HEK293 (cell line): ENCODE results near the gene SPC24.

ENCODE experiments used
- BCL11A ChIP-seq: fragments of 450-650 bp; formaldehyde crosslinking; IDR thresholded peaks from 2 replicates; pipeline ENCODE4 v1.5.1; 2016; ENCODE audit warnings: low read depth, missing biosample characterization, missing genetic modification characterization
- KLF16 ChIP-seq: fragments of 450-650 bp; formaldehyde crosslinking; IDR thresholded peaks from 2 replicates; pipeline ENCODE4 v1.5.1; 2017; ENCODE audit warnings: missing biosample characterization, missing genetic modification characterization
- KLF17 ChIP-seq: fragments of 450-650 bp; formaldehyde crosslinking; IDR thresholded peaks from 2 replicates; pipeline ENCODE4 v1.5.1; 2016; ENCODE audit warnings: missing biosample characterization, missing genetic modification characterization
- REPIN1 ChIP-seq: fragments of 450-650 bp; formaldehyde crosslinking; IDR thresholded peaks from 2 replicates; pipeline ENCODE4 v1.5.1; 2017; ENCODE audit warnings: missing biosample characterization, missing genetic modification characterization, low read depth
- SCRT2 ChIP-seq: fragments of 450-650 bp; formaldehyde crosslinking; IDR thresholded peaks from 2 replicates; pipeline ENCODE4 v1.5.1; 2016; ENCODE audit warnings: missing biosample characterization, missing genetic modification characterization
- SP7 ChIP-seq: fragments of 450-650 bp; formaldehyde crosslinking; IDR thresholded peaks from 2 replicates; pipeline ENCODE4 v1.5.1; 2016; ENCODE audit warnings: missing biosample characterization, missing genetic modification characterization
- ZBTB48 ChIP-seq: fragments of 450-650 bp; formaldehyde crosslinking; IDR thresholded peaks from 2 replicates; pipeline ENCODE4 v1.5.1; 2016; ENCODE audit warnings: missing biosample characterization, missing genetic modification characterization
- ZFHX2 ChIP-seq: fragments of 450-650 bp; formaldehyde crosslinking; conservative IDR thresholded peaks from 2 replicates; pipeline ENCODE4 v1.5.1; 2016; ENCODE audit warnings: missing biosample characterization, missing genetic modification characterization
- ZFP3 ChIP-seq: fragments of 450-650 bp; formaldehyde crosslinking; IDR thresholded peaks from 2 replicates; pipeline ENCODE4 v1.5.1; 2016; ENCODE audit warnings: low read depth, missing biosample characterization, missing genetic modification characterization
- ZNF140 ChIP-seq: fragments of 450-650 bp; formaldehyde crosslinking; IDR thresholded peaks from 2 replicates; pipeline ENCODE4 v1.5.1; 2016; ENCODE audit warnings: missing biosample characterization, missing genetic modification characterization
- ZNF266 ChIP-seq: fragments of 450-650 bp; formaldehyde crosslinking; IDR thresholded peaks from 2 replicates; pipeline ENCODE4 v1.5.1; 2016; ENCODE audit warnings: missing biosample characterization, missing genetic modification characterization, low read depth
- ZNF416 ChIP-seq: fragments of 450-650 bp; formaldehyde crosslinking; IDR thresholded peaks from 2 replicates; pipeline ENCODE4 v1.5.1; 2016; ENCODE audit warnings: missing biosample characterization, missing genetic modification characterization
- ZNF426 ChIP-seq: fragments of 450-650 bp; formaldehyde crosslinking; IDR thresholded peaks from 2 replicates; pipeline ENCODE4 v1.5.1; 2017; ENCODE audit warnings: missing biosample characterization, missing genetic modification characterization, mild to moderate bottlenecking, inconsistent platforms, moderate library complexity
- ZNF473 ChIP-seq: fragments of 450-650 bp; formaldehyde crosslinking; IDR thresholded peaks from 2 replicates; pipeline ENCODE4 v1.5.1; 2017; ENCODE audit warnings: missing biosample characterization, missing genetic modification characterization
- ZNF610 ChIP-seq: fragments of 450-650 bp; formaldehyde crosslinking; IDR thresholded peaks from 2 replicates; pipeline ENCODE4 v1.5.1; 2016; ENCODE audit warnings: missing biosample characterization, missing genetic modification characterization, borderline replicate concordance
- ZNF621 ChIP-seq: fragments of 450-650 bp; formaldehyde crosslinking; IDR thresholded peaks from 2 replicates; pipeline ENCODE4 v1.5.1; 2017; ENCODE audit warnings: missing biosample characterization, missing genetic modification characterization
- ZNF701 ChIP-seq: fragments of 450-650 bp; formaldehyde crosslinking; IDR thresholded peaks from 2 replicates; pipeline ENCODE4 v1.5.1; 2016; ENCODE audit warnings: missing biosample characterization, missing genetic modification characterization
- ZNF791 ChIP-seq: fragments of 450-650 bp; formaldehyde crosslinking; IDR thresholded peaks from 2 replicates; pipeline ENCODE4 v1.5.1; 2016; ENCODE audit warnings: missing biosample characterization, missing genetic modification characterization
- TF ChIP-seq, protein P1 (sequence below): fragments of 450-650 bp; formaldehyde crosslinking; IDR thresholded peaks from 2 replicates; pipeline ENCODE4 v1.5.1; 2016; ENCODE audit warnings: missing biosample characterization, missing genetic modification characterization
- TF ChIP-seq, protein P2 (sequence below): fragments of 450-650 bp; formaldehyde crosslinking; IDR thresholded peaks from 2 replicates; pipeline ENCODE4 v1.5.1; 2016; ENCODE audit warnings: missing biosample characterization, missing genetic modification characterization
- TF ChIP-seq, protein P3 (sequence below): fragments of 450-650 bp; formaldehyde crosslinking; IDR thresholded peaks from 2 replicates; pipeline ENCODE4 v1.5.1; 2016; ENCODE audit warnings: missing biosample characterization, missing genetic modification characterization
- TF ChIP-seq, protein P4 (sequence below): fragments of 450-650 bp; formaldehyde crosslinking; IDR thresholded peaks from 2 replicates; pipeline ENCODE4 v1.5.1; 2017; ENCODE audit warnings: missing biosample characterization, missing genetic modification characterization
- TF ChIP-seq, protein P5 (sequence below): fragments of 450-650 bp; formaldehyde crosslinking; IDR thresholded peaks from 2 replicates; pipeline ENCODE4 v1.5.1; 2016; ENCODE audit warnings: missing biosample characterization, missing genetic modification characterization

The SPC24 gene

GRCh38 chr19:11155373-11156120 is at the start of gene SPC24 (continued):
- TF ChIP-seq, protein P1, sequence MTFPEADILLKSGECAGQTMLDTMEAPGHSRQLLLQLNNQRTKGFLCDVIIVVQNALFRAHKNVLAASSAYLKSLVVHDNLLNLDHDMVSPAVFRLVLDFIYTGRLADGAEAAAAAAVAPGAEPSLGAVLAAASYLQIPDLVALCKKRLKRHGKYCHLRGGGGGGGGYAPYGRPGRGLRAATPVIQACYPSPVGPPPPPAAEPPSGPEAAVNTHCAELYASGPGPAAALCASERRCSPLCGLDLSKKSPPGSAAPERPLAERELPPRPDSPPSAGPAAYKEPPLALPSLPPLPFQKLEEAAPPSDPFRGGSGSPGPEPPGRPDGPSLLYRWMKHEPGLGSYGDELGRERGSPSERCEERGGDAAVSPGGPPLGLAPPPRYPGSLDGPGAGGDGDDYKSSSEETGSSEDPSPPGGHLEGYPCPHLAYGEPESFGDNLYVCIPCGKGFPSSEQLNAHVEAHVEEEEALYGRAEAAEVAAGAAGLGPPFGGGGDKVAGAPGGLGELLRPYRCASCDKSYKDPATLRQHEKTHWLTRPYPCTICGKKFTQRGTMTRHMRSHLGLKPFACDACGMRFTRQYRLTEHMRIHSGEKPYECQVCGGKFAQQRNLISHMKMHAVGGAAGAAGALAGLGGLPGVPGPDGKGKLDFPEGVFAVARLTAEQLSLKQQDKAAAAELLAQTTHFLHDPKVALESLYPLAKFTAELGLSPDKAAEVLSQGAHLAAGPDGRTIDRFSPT, result no peak
- TF ChIP-seq, protein P2, sequence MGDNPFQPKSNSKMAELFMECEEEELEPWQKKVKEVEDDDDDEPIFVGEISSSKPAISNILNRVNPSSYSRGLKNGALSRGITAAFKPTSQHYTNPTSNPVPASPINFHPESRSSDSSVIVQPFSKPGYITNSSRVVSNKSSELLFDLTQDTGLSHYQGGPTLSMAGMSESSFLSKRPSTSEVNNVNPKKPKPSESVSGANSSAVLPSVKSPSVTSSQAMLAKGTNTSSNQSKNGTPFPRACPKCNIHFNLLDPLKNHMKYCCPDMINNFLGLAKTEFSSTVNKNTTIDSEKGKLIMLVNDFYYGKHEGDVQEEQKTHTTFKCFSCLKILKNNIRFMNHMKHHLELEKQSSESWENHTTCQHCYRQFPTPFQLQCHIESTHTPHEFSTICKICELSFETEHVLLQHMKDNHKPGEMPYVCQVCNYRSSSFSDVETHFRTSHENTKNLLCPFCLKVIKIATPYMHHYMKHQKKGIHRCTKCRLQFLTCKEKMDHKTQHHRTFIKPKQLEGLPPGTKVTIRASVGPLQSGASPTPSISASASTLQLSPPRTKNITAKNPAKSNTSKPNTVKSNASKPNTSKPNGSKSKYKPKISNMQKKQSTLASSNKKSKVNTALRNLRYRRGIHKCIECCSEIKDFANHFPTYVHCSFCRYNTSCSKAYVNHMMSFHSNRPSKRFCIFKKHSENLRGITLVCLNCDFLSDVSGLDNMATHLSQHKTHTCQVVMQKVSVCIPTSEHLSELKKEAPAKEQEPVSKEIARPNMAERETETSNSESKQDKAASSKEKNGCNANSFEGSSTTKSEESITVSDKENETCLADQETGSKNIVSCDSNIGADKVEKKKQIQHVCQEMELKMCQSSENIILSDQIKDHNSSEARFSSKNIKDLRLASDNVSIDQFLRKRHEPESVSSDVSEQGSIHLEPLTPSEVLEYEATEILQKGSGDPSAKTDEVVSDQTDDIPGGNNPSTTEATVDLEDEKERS (tag by site-specific recombination), result peak; percentile 51; the same call in 1 of the 2 replicates
- TF ChIP-seq SCRT2 (tag by site-specific recombination) (no peak), KLF17 (peak; percentile 82), REPIN1 (tag by site-specific recombination) (no peak), ZNF140 (tag by site-specific recombination) (no peak), ZNF610 (tag by site-specific recombination) (no peak; the same call in 1 of the 2 replicates), ZNF426 (no peak), ZNF416 (tag by site-specific recombination) (no peak), ZFHX2 (tag by site-specific recombination) (no peak; the same call in none of the 2 replicates), ZNF621 (tag by site-specific recombination) (no peak), KLF16 (tag by site-specific recombination) (peak; percentile 85), ZFP3 (tag by site-specific recombination) (peak; percentile 95), ZBTB48 (peak; percentile 34; the same call in 1 of the 2 replicates), ZNF701 (no peak), BCL11A (tag by site-specific recombination) (no peak), ZNF266 (tag by site-specific recombination) (no peak), ZNF791 (no peak), ZNF473 (tag by site-specific recombination) (no peak), SP7 (tag by site-specific recombination) (peak; percentile 76)
- TF ChIP-seq, protein P3, sequence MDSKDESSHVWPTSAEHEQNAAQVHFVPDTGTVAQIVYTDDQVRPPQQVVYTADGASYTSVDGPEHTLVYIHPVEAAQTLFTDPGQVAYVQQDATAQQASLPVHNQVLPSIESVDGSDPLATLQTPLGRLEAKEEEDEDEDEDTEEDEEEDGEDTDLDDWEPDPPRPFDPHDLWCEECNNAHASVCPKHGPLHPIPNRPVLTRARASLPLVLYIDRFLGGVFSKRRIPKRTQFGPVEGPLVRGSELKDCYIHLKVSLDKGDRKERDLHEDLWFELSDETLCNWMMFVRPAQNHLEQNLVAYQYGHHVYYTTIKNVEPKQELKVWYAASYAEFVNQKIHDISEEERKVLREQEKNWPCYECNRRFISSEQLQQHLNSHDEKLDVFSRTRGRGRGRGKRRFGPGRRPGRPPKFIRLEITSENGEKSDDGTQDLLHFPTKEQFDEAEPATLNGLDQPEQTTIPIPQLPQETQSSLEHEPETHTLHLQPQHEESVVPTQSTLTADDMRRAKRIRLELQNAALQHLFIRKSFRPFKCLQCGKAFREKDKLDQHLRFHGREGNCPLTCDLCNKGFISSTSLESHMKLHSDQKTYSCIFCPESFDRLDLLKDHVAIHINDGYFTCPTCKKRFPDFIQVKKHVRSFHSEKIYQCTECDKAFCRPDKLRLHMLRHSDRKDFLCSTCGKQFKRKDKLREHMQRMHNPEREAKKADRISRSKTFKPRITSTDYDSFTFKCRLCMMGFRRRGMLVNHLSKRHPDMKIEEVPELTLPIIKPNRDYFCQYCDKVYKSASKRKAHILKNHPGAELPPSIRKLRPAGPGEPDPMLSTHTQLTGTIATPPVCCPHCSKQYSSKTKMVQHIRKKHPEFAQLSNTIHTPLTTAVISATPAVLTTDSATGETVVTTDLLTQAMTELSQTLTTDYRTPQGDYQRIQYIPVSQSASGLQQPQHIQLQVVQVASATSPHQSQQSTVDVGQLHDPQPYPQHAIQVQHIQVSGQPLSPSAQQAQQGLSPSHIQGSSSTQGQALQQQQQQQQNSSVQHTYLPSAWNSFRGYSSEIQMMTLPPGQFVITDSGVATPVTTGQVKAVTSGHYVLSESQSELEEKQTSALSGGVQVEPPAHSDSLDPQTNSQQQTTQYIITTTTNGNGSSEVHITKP (tag by site-specific recombination), result peak; percentile 43; the same call in 1 of the 2 replicates
- TF ChIP-seq, protein P4, sequence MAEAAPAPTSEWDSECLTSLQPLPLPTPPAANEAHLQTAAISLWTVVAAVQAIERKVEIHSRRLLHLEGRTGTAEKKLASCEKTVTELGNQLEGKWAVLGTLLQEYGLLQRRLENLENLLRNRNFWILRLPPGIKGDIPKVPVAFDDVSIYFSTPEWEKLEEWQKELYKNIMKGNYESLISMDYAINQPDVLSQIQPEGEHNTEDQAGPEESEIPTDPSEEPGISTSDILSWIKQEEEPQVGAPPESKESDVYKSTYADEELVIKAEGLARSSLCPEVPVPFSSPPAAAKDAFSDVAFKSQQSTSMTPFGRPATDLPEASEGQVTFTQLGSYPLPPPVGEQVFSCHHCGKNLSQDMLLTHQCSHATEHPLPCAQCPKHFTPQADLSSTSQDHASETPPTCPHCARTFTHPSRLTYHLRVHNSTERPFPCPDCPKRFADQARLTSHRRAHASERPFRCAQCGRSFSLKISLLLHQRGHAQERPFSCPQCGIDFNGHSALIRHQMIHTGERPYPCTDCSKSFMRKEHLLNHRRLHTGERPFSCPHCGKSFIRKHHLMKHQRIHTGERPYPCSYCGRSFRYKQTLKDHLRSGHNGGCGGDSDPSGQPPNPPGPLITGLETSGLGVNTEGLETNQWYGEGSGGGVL (tag by site-specific recombination), result no peak
- TF ChIP-seq, protein P5, sequence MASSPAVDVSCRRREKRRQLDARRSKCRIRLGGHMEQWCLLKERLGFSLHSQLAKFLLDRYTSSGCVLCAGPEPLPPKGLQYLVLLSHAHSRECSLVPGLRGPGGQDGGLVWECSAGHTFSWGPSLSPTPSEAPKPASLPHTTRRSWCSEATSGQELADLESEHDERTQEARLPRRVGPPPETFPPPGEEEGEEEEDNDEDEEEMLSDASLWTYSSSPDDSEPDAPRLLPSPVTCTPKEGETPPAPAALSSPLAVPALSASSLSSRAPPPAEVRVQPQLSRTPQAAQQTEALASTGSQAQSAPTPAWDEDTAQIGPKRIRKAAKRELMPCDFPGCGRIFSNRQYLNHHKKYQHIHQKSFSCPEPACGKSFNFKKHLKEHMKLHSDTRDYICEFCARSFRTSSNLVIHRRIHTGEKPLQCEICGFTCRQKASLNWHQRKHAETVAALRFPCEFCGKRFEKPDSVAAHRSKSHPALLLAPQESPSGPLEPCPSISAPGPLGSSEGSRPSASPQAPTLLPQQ (tag by site-specific recombination), result peak; percentile 83
